HepG2 (cell line): ENCODE measurements around the gene PLA2G12A. TPM values are rescaled to one million over a fixed set of nuclear protein-coding genes. Genes with fewer than 3 reads are reported as not detected.

Experiments
- ATF7-NPFF ChIP-seq: sonication (generic); formaldehyde crosslinking; IDR thresholded peaks from 2 replicates; pipeline ENCODE4 v1.8.1; 2023; ENCODE audit warnings: mild to moderate bottlenecking, low read depth, missing genetic modification reagents, moderate library complexity
- BATF2 ChIP-seq: sonication (generic); formaldehyde crosslinking; IDR thresholded peaks from 2 replicates; pipeline ENCODE4 v1.8.0; 2022; ENCODE audit warnings: mild to moderate bottlenecking, missing genetic modification reagents, moderate library complexity
- BCLAF1 ChIP-seq: fragments of 450-650 bp; IDR thresholded peaks from 2 replicates; pipeline ENCODE4 v1.6.1; 2017; ENCODE audit warnings: mild to moderate bottlenecking
- CBX1 ChIP-seq: IDR thresholded peaks from one replicate; pipeline ENCODE4 v1.6.1; 2016; ENCODE audit warnings: antibody characterized with exemption, low read depth
- JARID2 ChIP-seq: sonication (generic); formaldehyde crosslinking; IDR thresholded peaks from 2 replicates; pipeline ENCODE4 v1.8.1; 2023; ENCODE audit warnings: missing genetic modification reagents, inconsistent platforms; ENCODE audit not compliant: insufficient replicate concordance
- NBN ChIP-seq: fragments of 450-650 bp; conservative IDR thresholded peaks from 2 replicates; pipeline ENCODE4 v1.6.1; 2017
- NR2F1 ChIP-seq, 2 experiments: fragments of 450-650 bp in 1 of 2; formaldehyde crosslinking in 1 of 2; IDR thresholded peaks; 2 replicates each; pipeline versions ENCODE4 v1.5.0 to v1.6.1; 2016 to 2020; ENCODE audit warnings: mild to moderate bottlenecking in 1 of 2, missing compliant biosample characterization in 1 of 2, missing genetic modification reagents in 1 of 2, moderate library complexity in 1 of 2
- PAF1 ChIP-seq: IDR thresholded peaks from 2 replicates; pipeline ENCODE4 v1.6.1; 2016; ENCODE audit warnings: missing genetic modification reagents, missing compliant biosample characterization
- RBAK ChIP-seq: sonication (generic); formaldehyde crosslinking; IDR thresholded peaks from 2 replicates; pipeline ENCODE4 v1.5.1; 2020; ENCODE audit warnings: mild to moderate bottlenecking, missing genetic modification reagents
- SMYD3 ChIP-seq: sonication (generic); formaldehyde crosslinking; IDR thresholded peaks from 2 replicates; pipeline ENCODE4 v1.8.1; 2023; ENCODE audit warnings: mild to moderate bottlenecking, missing genetic modification reagents
- SP4 ChIP-seq: sonication (generic); formaldehyde crosslinking; IDR thresholded peaks from 2 replicates; pipeline ENCODE4 v1.8.1; 2023; ENCODE audit warnings: mild to moderate bottlenecking, missing genetic modification reagents
- SYNCRIP ChIP-seq: fragments of 200-400 bp; formaldehyde crosslinking; IDR thresholded peaks from 2 replicates; pipeline ENCODE4 v1.6.1; 2018; ENCODE audit warnings: mild to moderate bottlenecking, low read depth, low read length; ENCODE audit not compliant: insufficient read depth
- U2AF2 ChIP-seq: fragments of 200-400 bp; formaldehyde crosslinking; IDR thresholded peaks from 2 replicates; pipeline ENCODE4 v1.6.1; 2017; ENCODE audit warnings: low read depth, mild to moderate bottlenecking, low read length
- ZNF383 ChIP-seq: sonication (generic); formaldehyde crosslinking; IDR thresholded peaks from 2 replicates; pipeline ENCODE4 v1.4.0; 2020; ENCODE audit warnings: missing genetic modification reagents, mild to moderate bottlenecking, borderline replicate concordance
- ZNF577 ChIP-seq: sonication (generic); formaldehyde crosslinking; IDR thresholded peaks from 2 replicates; pipeline ENCODE4 v1.4.0; 2020; ENCODE audit warnings: mild to moderate bottlenecking, low read depth, missing genetic modification reagents, borderline replicate concordance
- polyA plus RNA-seq, 8 experiments: library from polyadenylated mRNA; depleted of rRNA in 3 of 8; stranded (reverse) in 7 of 8; unstranded in 1 of 8; fragments of >200 nt; fragmentation: Illumina TruSeq in 4 of 8; extraction: Trizol in 4 of 8; gene quantifications; 2 replicates each; pipeline versions ENCODE4 v1.2.1 to v1.2.3, GENCODE V29; 2011 to 2016; ENCODE audit warnings: low read depth in 4 of 8, missing spikeins in 1 of 8, mixed read lengths in 1 of 8; ENCODE audit not compliant: insufficient read depth in 1 of 8
- total RNA-seq, 5 experiments: library from RNA; depleted of rRNA; stranded (reverse); fragments of >200 nt; fragmentation: Illumina TruSeq; extraction: Trizol; gene quantifications; 2 replicates each; pipeline ENCODE4 v1.2.3, GENCODE V29; 2016; ENCODE audit warnings: low read depth in 1 of 5
- TF ChIP-seq, protein P1 (sequence below): sonication (generic); formaldehyde crosslinking; IDR thresholded peaks from 2 replicates; pipeline ENCODE4 v1.4.0; 2020; ENCODE audit warnings: missing genetic modification reagents
- TF ChIP-seq, protein P2 (sequence below): sonication (generic); formaldehyde crosslinking; IDR thresholded peaks from 2 replicates; pipeline ENCODE4 v1.4.0; 2020; ENCODE audit warnings: mild to moderate bottlenecking, missing genetic modification reagents

PLA2G12A gene
- total and polyA plus RNA-seq, 2 of the 13 experiments (the other 11 are each of a cell fraction or from before 2014, with no cell fraction given): 61.2 to 64.0 TPM

- TF ChIP-seq SMYD3 (CRISPR knock-in tag): 0 out of 2 replicates have a peak, but pooled peaks have one; percentile 34
- peak; percentile 69 for TF ChIP-seq ATF7-NPFF
- no peak for TF ChIP-seq NR2F1 (CRISPR knock-in tag; IDR thresholded peaks at IDR 0.05)
- no peak for TF ChIP-seq NBN
- no peak for TF ChIP-seq CBX1
- peak; percentile 31; the same call in 1 of the 2 replicates for TF ChIP-seq SP4 (CRISPR knock-in tag)
- no peak for TF ChIP-seq ZNF383 (CRISPR knock-in tag)
- TF ChIP-seq RBAK: no peak
- TF ChIP-seq U2AF2: no peak
- no peak for TF ChIP-seq ZNF577 (CRISPR knock-in tag)
- TF ChIP-seq, protein P1, sequence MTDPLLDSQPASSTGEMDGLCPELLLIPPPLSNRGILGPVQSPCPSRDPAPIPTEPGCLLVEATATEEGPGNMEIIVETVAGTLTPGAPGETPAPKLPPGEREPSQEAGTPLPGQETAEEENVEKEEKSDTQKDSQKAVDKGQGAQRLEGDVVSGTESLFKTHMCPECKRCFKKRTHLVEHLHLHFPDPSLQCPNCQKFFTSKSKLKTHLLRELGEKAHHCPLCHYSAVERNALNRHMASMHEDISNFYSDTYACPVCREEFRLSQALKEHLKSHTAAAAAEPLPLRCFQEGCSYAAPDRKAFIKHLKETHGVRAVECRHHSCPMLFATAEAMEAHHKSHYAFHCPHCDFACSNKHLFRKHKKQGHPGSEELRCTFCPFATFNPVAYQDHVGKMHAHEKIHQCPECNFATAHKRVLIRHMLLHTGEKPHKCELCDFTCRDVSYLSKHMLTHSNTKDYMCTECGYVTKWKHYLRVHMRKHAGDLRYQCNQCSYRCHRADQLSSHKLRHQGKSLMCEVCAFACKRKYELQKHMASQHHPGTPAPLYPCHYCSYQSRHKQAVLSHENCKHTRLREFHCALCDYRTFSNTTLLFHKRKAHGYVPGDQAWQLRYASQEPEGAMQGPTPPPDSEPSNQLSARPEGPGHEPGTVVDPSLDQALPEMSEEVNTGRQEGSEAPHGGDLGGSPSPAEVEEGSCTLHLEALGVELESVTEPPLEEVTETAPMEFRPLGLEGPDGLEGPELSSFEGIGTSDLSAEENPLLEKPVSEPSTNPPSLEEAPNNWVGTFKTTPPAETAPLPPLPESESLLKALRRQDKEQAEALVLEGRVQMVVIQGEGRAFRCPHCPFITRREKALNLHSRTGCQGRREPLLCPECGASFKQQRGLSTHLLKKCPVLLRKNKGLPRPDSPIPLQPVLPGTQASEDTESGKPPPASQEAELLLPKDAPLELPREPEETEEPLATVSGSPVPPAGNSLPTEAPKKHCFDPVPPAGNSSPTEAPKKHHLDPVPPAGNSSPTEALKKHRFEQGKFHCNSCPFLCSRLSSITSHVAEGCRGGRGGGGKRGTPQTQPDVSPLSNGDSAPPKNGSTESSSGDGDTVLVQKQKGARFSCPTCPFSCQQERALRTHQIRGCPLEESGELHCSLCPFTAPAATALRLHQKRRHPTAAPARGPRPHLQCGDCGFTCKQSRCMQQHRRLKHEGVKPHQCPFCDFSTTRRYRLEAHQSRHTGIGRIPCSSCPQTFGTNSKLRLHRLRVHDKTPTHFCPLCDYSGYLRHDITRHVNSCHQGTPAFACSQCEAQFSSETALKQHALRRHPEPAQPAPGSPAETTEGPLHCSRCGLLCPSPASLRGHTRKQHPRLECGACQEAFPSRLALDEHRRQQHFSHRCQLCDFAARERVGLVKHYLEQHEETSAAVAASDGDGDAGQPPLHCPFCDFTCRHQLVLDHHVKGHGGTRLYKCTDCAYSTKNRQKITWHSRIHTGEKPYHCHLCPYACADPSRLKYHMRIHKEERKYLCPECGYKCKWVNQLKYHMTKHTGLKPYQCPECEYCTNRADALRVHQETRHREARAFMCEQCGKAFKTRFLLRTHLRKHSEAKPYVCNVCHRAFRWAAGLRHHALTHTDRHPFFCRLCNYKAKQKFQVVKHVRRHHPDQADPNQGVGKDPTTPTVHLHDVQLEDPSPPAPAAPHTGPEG: peak; percentile 83; the same call in 1 of the 2 replicates
- TF ChIP-seq SYNCRIP: no peak
- no peak for TF ChIP-seq BCLAF1
- TF ChIP-seq, protein P2, sequence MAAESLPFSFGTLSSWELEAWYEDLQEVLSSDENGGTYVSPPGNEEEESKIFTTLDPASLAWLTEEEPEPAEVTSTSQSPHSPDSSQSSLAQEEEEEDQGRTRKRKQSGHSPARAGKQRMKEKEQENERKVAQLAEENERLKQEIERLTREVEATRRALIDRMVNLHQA (CRISPR knock-in tag): no peak
- no peak for TF ChIP-seq JARID2
- no peak; the same call in 1 of the 2 replicates for TF ChIP-seq BATF2 (CRISPR knock-in tag)
- no peak for TF ChIP-seq PAF1 (CRISPR knock-in tag)
Measured at GRCh38 chr4:109729718-109730618, at the start of gene PLA2G12A (continued).
